NK-92 (cell line): Measurements from ENCODE around the gene CPNE6.

Experiments
- DNase-seq: peaks from one replicate; lab custom pipeline; 2025; ENCODE audit not compliant: unreplicated experiment; lab: John Stamatoyannopoulos, UW

CPNE6 gene

GRCh38 chr14:24054324-24054641 lies 17.1 kb upstream of the CPNE6 start:
- DNase-seq, result no peak

- no peak for DNase-seq
Measured at GRCh38 chr14:24054646-24055045, 16.7 kb upstream of the CPNE6 start.

- no peak for DNase-seq
Measured at GRCh38 chr14:24055971-24056799, 15.2 kb upstream of the CPNE6 start.

GRCh38 chr14:24056800-24057184 lies 14.6 kb upstream of the CPNE6 start:
- no peak for DNase-seq

- no peak for DNase-seq
Measured at GRCh38 chr14:24057271-24057670, 14.1 kb upstream of the CPNE6 start.

- no peak for DNase-seq
Measured at GRCh38 chr14:24057867-24058259, 13.5 kb upstream of the CPNE6 start.

- DNase-seq, result no peak
Measured at GRCh38 chr14:24058260-24058950, 13.0 kb upstream of the CPNE6 start.

- DNase-seq, result no peak
Measured at GRCh38 chr14:24058951-24059475, 12.3 kb upstream of the CPNE6 start.

GRCh38 chr14:24059841-24060388 lies 11.4 kb upstream of the CPNE6 start:
- no peak for DNase-seq

GRCh38 chr14:24060443-24060842 lies 10.9 kb upstream of the CPNE6 start:
- no peak for DNase-seq

- DNase-seq, result no peak
Measured at GRCh38 chr14:24060984-24061913, 10.1 kb upstream of the CPNE6 start.

GRCh38 chr14:24062216-24062980 lies 9.0 kb upstream of the CPNE6 start:
- no peak for DNase-seq

- no peak for DNase-seq
Measured at GRCh38 chr14:24063263-24063836, 8.0 kb upstream of the CPNE6 start.

GRCh38 chr14:24064091-24064795 lies 7.1 kb upstream of the CPNE6 start:
- DNase-seq, result no peak

- DNase-seq, result no peak
Measured at GRCh38 chr14:24064856-24065255, 6.5 kb upstream of the CPNE6 start.

GRCh38 chr14:24065408-24065807 lies 6.0 kb upstream of the CPNE6 start:
- no peak for DNase-seq

- no peak for DNase-seq
Measured at GRCh38 chr14:24066496-24067132, 4.7 kb upstream of the CPNE6 start.

- DNase-seq, result no peak
Measured at GRCh38 chr14:24067133-24068082, 4.0 kb upstream of the CPNE6 start.
